SK-N-SH (cell line): ENCODE measurements around the gene HNRNPM.

Experiments
- GATA2 ChIP-seq: sonication (generic); formaldehyde crosslinking; IDR thresholded peaks from 2 replicates; pipeline ENCODE4 v1.5.0; 2020; ENCODE audit warnings: mild to moderate bottlenecking, missing genetic modification reagents
- JUND ChIP-seq: IDR thresholded peaks from 2 replicates; pipeline ENCODE4 v1.4.0; 2012
- NFIC ChIP-seq: IDR thresholded peaks from 2 replicates; pipeline ENCODE4 v1.4.0; 2012; ENCODE audit warnings: borderline replicate concordance
- POLR2AphosphoS5 ChIP-seq: IDR thresholded peaks from 2 replicates; pipeline ENCODE4 v1.6.1; 2012; ENCODE audit warnings: low read depth, low read length
- RXRA ChIP-seq: IDR thresholded peaks from 2 replicates; pipeline ENCODE4 v1.4.0; 2012; ENCODE audit warnings: low read depth, mild to moderate bottlenecking, borderline replicate concordance
- SIN3A ChIP-seq: IDR thresholded peaks from 2 replicates; pipeline ENCODE4 v1.6.1; 2012; ENCODE audit warnings: low read depth, mild to moderate bottlenecking, low read length, moderate library complexity, borderline replicate concordance
- TCF12 ChIP-seq: IDR thresholded peaks from 2 replicates; pipeline ENCODE4 v1.4.0; 2012
- TEAD4 ChIP-seq: IDR thresholded peaks from 2 replicates; pipeline ENCODE4 v1.4.0; 2012; ENCODE audit warnings: mild to moderate bottlenecking, borderline replicate concordance; ENCODE audit not compliant: insufficient read depth
- TF ChIP-seq, protein P1 (sequence below): fragments of 200-600 bp; sonication (generic); IDR thresholded peaks from 2 replicates; pipeline ENCODE4 v1.6.1; 2017; ENCODE audit warnings: antibody characterized with exemption, mild to moderate bottlenecking, moderate library complexity
- TF ChIP-seq, protein P2 (sequence below): IDR thresholded peaks from 2 replicates; pipeline ENCODE4 v1.4.0; 2012; ENCODE audit warnings: low read depth

DNA sequence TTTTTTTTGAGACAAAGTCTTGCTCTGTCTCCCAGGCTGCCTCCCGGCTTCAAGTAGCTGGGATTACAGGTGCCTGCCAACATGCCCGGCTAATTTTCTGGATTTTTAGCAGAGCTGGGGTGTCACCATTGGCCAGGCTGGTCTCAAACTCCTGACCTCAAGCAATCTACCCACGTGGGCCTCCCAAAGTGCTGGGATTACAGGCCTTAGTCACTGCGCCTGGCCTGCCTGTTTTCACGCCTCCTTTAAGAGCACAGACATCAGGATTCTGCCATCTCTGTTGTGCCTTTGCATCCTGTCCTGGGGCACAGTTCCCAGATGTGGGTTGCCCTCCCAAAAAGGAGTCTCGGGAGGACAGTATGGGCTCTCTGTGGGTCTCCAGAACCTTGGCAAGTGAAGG is 60.1 kb downstream of the HNRNPM start:
- TF ChIP-seq, protein P1, sequence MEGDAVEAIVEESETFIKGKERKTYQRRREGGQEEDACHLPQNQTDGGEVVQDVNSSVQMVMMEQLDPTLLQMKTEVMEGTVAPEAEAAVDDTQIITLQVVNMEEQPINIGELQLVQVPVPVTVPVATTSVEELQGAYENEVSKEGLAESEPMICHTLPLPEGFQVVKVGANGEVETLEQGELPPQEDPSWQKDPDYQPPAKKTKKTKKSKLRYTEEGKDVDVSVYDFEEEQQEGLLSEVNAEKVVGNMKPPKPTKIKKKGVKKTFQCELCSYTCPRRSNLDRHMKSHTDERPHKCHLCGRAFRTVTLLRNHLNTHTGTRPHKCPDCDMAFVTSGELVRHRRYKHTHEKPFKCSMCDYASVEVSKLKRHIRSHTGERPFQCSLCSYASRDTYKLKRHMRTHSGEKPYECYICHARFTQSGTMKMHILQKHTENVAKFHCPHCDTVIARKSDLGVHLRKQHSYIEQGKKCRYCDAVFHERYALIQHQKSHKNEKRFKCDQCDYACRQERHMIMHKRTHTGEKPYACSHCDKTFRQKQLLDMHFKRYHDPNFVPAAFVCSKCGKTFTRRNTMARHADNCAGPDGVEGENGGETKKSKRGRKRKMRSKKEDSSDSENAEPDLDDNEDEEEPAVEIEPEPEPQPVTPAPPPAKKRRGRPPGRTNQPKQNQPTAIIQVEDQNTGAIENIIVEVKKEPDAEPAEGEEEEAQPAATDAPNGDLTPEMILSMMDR = no peak
- TF ChIP-seq JUND = no peak
- no peak for TF ChIP-seq RXRA
- TF ChIP-seq NFIC = no peak
- TF ChIP-seq, protein P2, sequence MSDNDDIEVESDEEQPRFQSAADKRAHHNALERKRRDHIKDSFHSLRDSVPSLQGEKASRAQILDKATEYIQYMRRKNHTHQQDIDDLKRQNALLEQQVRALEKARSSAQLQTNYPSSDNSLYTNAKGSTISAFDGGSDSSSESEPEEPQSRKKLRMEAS = no peak
- no peak for TF ChIP-seq TEAD4
- TF ChIP-seq POLR2AphosphoS5 = no peak
- TF ChIP-seq GATA2 = no peak
- no peak for TF ChIP-seq SIN3A
- TF ChIP-seq TCF12 = no peak
